GM10248 (cell line): Measurements from ENCODE around the gene TM4SF4.

Experiments used
- CTCF ChIA-PET: fragments of 300-600 bp; sonication (Branson Sonifier 250); formaldehyde crosslinking; extraction: SDS; loops from one replicate; lab custom pipeline; 2021; ENCODE audit warnings: antibody characterized with exemption; lab: Yijun Ruan, JAX
- POLR2A ChIA-PET: fragments of 350-650 bp; sonication (Branson Sonifier 250); formaldehyde crosslinking; extraction: SDS; loops from one replicate; lab custom pipeline; 2020; ENCODE audit warnings: antibody characterized with exemption; lab: Yijun Ruan, JAX
- DNase-seq: peaks from one replicate; pipeline ENCODE4 v3.0.0; 2012; ENCODE audit errors: extremely low spot score
- TF ChIP-seq, protein P1 (sequence below): IDR thresholded peaks from 2 replicates; pipeline ENCODE4 v1.5.1; 2012; ENCODE audit warnings: mild to moderate bottlenecking, low read depth; ENCODE audit errors: extremely low read depth, missing control alignments, control extremely low read depth

TM4SF4 gene

DNA sequence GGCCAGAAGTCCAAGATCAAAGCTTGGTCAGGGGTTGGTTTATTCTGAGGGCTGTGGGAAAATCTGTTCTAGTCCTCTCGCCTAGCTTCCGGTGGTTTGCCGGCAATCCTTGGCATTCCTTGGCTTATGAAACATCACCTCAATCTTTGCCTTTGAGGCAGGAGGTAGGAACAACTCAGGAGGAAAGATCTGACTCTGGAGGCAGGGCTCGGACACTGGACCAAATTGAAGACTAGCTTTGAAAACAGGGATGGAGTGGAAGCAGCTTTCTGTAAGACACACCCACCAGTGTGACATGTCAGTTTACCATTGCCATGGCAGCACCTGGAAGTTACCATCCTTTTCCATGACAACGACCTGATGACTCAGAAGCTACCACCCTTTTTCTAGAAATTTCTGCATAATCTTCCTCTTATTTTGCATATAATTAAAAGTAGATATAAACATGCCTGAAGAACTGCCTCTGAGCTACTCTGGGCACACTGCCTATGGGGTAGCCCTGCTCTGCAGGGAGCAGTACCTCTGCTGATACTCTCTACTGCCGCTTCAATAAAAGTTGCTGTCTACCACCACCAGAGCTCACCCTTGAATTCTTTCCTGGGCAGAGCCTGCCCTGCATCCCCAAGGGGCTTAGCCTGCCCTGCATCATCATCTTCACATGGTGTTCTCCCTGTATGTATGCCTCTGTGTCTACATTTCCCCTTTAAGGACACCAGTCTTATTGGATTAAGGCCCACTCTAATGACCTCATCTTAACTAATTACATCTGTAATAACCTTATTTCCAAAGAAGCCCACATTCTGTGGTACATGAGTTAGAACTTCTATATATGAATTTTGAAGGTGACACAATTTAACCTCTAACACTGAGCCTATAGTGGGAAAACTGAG is 38.3 kb upstream of the TM4SF4 start:
- CTCF ChIA-PET = interaction anchor here (0.9 to 1.2 kb wide), 2 partner anchors 16 to 58 kb away, joined by 3 read pairs; no protein-coding TSS in a partner anchor
- TF ChIP-seq, protein P1, sequence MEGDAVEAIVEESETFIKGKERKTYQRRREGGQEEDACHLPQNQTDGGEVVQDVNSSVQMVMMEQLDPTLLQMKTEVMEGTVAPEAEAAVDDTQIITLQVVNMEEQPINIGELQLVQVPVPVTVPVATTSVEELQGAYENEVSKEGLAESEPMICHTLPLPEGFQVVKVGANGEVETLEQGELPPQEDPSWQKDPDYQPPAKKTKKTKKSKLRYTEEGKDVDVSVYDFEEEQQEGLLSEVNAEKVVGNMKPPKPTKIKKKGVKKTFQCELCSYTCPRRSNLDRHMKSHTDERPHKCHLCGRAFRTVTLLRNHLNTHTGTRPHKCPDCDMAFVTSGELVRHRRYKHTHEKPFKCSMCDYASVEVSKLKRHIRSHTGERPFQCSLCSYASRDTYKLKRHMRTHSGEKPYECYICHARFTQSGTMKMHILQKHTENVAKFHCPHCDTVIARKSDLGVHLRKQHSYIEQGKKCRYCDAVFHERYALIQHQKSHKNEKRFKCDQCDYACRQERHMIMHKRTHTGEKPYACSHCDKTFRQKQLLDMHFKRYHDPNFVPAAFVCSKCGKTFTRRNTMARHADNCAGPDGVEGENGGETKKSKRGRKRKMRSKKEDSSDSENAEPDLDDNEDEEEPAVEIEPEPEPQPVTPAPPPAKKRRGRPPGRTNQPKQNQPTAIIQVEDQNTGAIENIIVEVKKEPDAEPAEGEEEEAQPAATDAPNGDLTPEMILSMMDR = no peak
- POLR2A ChIA-PET = no interaction called here
- no peak for DNase-seq

DNA sequence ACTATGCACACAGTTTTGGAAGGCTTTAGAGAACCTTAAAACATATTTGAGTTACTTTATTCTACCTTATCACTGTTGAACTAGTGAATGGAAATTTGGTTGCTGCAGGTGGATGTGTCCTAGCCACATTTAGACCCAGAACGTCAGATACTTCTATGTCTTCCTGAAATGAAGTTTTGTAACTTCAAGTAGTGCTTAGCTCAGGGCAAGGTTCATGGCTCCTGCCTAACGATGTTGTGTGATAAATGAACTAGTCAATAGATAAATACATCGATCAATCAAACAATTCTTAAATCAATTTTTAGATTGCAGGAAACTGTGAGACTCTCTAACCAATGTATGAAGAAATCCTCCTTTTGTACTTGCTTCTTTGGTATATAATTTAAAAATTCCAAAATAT is 37.2 kb upstream of the TM4SF4 start:
- no peak for DNase-seq
- CTCF ChIA-PET = no interaction called here
- TF ChIP-seq, protein P1 = no peak
- POLR2A ChIA-PET = no interaction called here

DNA sequence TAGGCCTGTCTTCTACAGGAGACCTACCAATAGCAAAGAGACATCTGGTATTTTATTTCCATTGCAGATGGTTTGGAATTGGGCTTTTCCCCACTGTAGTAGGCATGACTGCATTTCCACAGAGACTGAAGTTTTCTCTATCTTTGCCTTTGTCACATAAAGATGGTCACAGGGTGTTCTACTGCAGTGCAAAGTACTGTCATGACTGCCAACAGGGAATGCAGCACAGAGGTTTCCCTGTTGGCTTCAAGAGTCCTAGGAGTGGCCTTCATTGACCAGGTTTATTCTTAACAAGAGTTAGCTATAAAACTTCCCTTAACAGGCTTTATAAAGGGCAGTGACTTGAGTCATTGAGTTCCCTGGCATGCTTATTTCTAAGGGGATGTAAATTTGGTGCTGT is 36.8 kb upstream of the TM4SF4 start:
- CTCF ChIA-PET = no interaction called here

DNA sequence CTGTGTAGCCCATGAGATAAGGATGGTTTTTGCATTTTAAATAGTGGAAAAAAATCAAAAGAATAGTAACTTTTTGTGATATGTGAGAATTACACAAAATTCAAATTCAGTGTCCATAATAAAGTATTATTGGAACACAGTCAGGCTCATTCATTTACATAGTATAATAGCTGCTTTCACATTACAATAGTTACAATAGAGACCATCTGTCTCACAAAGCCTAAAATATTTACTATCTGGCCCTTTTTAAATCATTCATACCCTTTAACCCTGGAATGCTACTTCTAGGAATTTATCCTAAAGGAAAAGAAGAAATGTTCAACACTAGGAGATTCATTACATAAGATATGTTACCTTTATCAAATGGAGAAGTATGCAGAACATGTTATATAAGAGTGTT is 35.5 kb upstream of the TM4SF4 start:
- TF ChIP-seq, protein P1 = no peak
- POLR2A ChIA-PET = no interaction called here
- CTCF ChIA-PET = no interaction called here
- no peak for DNase-seq

More for the DNA sequence above, 36.8 kb upstream of the TM4SF4 start:
- no peak for DNase-seq
- TF ChIP-seq, protein P1 = no peak
- POLR2A ChIA-PET = no interaction called here

DNA sequence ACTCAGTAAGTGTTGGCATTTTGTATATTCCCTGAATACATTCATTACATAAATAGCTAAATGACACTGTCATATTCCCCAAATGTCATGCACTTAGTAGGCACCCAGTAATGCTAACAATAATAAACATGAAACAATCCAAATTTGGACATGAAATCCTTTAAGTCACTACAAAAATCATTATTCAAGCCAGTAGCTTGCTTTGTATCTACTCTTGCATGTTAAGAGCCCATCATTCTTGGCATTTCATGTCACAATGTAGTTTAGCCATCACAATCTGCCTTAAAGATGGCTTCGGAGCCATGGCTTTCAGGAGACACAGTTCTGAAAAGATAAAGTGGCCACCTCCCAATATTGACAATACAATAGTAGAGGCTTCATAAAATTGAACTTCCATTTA is 32.9 kb upstream of the TM4SF4 start:
- CTCF ChIA-PET = interaction anchor here (1.4 kb wide), 1 partner anchor 20 kb away, joined by 3 read pairs; no protein-coding TSS in a partner anchor
- TF ChIP-seq, protein P1 = no peak
- POLR2A ChIA-PET = no interaction called here
- DNase-seq = no peak

DNA sequence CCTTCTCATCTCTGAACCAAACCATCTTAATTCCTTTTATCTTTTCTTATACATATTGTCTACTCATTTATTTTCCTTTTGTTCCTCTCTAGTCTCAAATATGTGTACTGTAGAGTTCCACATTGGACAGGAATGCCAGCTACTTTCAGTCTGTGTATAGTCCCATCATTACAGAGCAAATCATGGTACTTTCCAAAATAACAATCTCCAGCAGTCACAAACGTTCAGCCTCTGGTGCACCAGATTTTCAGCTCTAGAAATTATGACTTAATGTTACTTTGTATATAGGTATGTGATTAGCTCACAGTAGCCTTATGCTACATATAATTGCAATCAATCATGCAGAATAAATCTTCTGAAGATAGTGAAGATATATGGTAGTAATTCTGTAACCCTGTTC is 32.5 kb upstream of the TM4SF4 start:
- ChIA-PET POLR2A (no interaction called here), CTCF (interaction anchor here (1.4 kb wide), 1 partner anchor 20 kb away, joined by 3 read pairs; no protein-coding TSS in a partner anchor)
- DNase-seq = no peak
- TF ChIP-seq, protein P1 = no peak
